Tongue (tissue), 3 donors: ENCODE data around the gene PRRC2B. TPM values are rescaled to one million over a fixed set of nuclear protein-coding genes. Genes with fewer than 3 reads are reported as not detected.
"Not testable (repeated sequence)": the region's sequence is repeated elsewhere in the genome, so short reads cannot be mapped to it uniquely, and the experiment has no call there.

Experiments
- DNase-seq: peaks from one replicate; pipeline ENCODE4 v3.0.0-alpha.2; 2015
- small RNA-seq: library from RNA; depleted of rRNA; stranded (forward); fragments of <200 nt; gene quantifications from one replicate; pipeline ENCODE3, GENCODE V24; 2014; ENCODE audit warnings: low replicate concordance
- total RNA-seq: library from RNA; depleted of rRNA; stranded (reverse); fragments of >200 nt; gene quantifications from one replicate; pipeline ENCODE4 v1.2.3, GENCODE V29; 2014

The PRRC2B gene
- total RNA-seq, 1 donor from 2014 or later: 111 TPM

DNA sequence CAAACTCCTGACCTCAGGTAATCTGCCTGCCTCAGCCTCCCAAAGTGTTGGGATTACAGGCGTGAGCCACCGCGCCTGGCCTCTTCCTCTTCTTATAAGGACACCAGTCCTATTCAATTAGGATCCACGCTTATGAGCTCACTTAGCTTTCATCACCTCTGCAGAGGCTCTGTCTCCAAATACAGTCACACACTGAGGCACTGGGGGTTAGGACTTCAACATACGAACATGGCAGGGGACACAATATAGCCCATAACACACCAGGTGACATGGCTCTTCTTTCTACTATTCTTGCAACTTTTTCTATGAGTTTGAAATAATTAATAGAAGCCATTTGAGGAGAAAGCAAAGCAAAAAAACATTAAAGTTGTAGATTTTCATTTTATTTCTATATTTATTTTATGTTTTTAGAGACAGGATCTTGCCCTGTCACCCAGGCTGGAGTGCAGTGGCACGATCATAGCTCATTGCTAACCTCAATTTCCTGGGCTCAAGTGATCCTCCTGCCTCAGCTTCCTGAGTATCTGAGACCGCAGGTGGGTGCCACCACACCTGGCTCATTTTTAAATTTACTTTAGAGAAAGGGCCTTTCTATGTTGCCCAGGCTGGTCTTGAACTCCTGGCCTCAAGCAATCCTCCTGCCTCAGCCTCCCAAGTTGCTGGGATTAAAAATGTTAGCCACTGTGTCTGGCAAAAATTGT is 145.5 kb downstream of the PRRC2B start:
- DNase-seq: no peak

DNA sequence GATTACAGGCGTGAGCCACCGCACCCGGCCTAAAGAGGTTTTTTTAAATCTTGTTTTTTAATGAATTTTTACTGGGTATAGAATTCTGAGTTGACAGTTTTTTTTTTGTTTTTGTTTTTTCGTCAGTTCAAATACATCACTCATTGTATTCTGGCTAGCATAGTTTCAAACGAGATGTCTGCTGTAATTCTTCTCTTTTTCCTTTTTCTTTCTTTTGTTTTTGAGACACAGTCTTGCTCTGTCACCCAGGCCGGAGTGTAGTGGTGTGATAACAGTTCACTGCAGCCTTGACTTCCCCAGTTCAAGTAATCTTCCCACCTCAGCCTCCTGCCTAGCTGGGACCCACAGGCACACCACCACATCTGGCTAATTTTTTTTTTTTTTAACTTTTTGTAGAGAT is 149.3 kb downstream of the PRRC2B start:
- DNase-seq: no peak

DNA sequence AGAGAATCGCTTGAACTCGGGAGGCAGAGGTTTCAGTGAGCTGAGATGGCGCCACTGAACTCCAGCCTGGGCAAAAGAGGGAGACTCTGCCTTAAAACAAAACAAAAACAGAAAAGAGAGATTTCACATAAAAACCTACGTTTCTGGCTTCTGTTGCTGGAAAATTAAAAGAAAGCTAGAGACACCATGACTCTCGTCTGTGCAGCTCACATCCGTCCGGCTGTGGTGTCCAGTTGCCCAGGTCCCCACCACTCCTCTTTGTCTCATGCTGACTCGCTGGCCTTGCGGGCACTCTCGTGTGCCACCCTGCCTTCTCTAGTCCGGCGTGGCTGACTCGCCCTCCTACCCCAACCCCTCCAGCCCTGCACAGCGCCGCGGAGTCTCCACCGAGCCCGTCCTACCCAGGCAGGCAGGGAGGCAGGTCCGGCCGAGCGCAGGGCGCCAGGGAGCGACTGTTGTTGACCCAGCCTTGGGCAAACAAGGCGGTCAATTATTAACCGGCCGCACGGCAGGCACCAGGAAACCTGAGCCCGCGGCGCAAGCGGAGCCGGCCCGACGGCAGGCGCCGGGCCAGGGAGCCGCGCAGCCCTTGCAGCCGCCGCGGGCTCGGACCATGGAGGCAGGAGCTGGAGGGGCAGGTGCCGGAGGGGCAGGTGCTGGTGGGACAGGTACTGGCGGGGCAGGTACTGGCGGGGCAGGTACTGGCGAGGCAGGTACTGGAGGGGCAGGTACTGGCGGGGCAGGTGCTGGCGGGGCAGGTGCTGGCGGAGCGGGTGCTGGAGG is 151.3 kb downstream of the PRRC2B start, which contains the start of gene PRRT1B:
PRRT1B (plus strand) TSS at position 521 of the 783 bp plus-strand sequence; CDS start at position 614, 93 bp downstream.
- peak; percentile 13 for DNase-seq

DNA sequence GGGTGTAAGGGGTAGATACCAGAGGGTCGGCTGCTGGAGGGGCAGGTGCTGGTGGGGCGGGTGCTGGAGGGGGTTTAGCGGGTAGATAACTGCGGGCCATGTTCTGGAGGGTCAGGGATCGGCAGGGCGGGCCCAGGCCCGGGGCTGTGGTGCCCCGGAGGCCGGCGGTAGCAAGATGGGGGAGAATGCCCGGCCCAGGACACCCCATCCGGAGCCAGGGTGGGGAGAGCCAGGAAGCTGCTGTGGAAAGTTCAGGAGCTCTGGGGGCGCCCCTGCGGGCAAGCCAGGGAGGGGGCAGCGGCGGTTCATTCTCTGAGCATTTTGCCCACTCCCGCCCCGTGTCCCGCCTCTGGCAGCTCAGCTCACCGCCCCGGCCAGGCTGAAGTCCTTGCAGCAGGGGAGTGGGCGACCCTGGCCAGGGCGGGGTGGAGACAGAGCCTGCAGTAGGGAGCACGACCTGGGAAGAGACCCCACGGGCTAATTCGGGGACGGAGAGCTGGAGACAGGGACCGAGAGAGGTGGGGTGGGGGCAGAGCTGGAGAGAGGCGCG is 152.0 kb downstream of the PRRC2B start:
- no peak for DNase-seq

DNA sequence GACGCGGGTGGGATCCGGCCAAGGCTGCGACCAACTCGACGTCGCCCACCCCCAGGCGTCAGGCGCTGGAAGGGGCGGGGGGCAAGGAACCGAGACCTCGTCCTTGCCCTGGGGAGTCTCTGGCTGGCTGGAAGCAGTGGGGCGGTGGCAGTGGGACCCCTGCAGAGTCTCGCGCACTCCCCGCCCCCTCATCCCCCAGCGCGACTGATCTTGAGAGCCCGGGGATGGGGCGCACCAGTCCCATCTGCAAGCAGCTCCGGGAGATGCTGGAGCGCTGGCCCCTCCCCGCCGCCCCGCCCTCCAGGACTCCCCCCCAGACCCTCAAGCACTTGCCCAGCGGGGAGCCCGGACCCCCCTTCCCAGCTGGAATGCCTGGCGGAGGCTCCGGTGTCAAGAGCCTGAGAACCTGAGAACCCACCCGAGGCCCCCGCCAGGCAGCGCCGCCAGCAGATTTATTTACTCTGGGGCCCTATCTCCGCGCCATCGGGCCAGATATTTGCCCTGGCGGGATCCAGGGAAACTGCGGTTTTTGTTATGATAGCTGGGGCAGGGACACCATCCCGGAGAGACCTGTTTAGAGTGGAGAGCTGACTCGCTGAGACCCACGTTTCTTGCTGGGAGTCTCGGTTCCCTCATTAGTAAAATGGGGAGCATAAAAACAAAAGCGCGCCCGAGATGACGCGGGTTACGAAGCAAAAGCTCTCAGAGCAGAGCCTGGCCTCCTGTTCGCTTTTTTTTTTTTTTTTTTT is 152.6 kb downstream of the PRRC2B start:
- peak; percentile 71 for DNase-seq

DNA sequence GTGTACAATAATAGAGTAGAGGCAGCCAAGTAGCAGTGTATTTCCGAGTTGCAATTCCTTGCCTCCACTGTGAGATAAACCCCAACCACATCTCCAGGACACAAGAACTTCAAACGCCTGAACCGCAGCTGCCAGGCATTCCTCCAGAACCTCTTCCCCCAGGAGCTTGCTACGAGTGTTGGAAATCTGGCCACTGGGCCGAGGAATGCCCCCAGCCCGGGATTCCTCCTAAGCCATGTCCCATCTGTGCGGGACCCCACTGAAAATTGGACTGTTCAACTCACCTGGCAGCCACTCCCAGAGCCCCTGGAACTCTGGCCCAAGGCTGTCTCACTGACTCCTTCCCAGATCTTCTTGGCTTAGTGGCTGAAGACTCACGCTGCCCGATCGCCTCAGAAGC is 155.3 kb downstream of the PRRC2B start:
- not testable (repeated sequence) for DNase-seq

Small RNA genes lying within 50 kb of the gene (small RNA-seq; reads per million reads assigned to genes)
- gene SNORD62A: 0.35 reads per million, percentile 60 among the genes with 10 or more reads in this experiment
- gene SNORD62B: 0.15 reads per million

Other genes with a start within 250 kb of the PRRC2B start
- 16.7 TPM for gene FAM78A, start 117.6 kb upstream of the PRRC2B start, total RNA-seq
- 81.3 TPM for gene PLPP7, start 104.4 kb upstream of the PRRC2B start, total RNA-seq
- 27.4 TPM for gene POMT1, start 108.8 kb downstream of the PRRC2B start, total RNA-seq
- gene UCK1, start 137.2 kb downstream of the PRRC2B start, total RNA-seq: 19.6 TPM
- gene PRRT1B, start 151.4 kb downstream of the PRRC2B start, total RNA-seq: not detected